ENCODE data around the gene SLC25A3.
"Not testable (repeated sequence)": the region's sequence is repeated elsewhere in the genome, so short reads cannot be mapped to it uniquely, and the experiment has no call there.

Gene SLC25A3

DNA sequence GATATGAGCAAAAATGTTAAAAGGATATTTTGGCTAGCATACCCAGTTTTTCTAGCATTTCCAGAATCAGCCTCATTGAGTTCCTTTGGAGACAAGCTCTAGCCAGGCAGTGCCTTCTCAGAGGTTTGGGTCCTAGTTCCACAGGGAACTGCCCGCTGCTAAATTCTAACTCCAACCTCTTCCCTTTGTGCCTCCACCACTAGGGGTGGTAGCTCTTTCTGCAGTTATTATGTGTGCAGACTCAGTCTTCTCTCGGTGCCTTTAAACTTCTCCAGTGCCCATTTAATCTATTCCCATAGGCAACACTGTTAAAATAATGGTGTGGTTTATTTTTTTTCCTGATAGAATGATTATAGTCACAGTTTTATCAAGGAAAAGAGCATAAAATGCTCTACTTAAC, 21.5 kb upstream of the SLC25A3 start:
- TF ChIP-seq, protein P1, sequence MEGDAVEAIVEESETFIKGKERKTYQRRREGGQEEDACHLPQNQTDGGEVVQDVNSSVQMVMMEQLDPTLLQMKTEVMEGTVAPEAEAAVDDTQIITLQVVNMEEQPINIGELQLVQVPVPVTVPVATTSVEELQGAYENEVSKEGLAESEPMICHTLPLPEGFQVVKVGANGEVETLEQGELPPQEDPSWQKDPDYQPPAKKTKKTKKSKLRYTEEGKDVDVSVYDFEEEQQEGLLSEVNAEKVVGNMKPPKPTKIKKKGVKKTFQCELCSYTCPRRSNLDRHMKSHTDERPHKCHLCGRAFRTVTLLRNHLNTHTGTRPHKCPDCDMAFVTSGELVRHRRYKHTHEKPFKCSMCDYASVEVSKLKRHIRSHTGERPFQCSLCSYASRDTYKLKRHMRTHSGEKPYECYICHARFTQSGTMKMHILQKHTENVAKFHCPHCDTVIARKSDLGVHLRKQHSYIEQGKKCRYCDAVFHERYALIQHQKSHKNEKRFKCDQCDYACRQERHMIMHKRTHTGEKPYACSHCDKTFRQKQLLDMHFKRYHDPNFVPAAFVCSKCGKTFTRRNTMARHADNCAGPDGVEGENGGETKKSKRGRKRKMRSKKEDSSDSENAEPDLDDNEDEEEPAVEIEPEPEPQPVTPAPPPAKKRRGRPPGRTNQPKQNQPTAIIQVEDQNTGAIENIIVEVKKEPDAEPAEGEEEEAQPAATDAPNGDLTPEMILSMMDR (conservative IDR thresholded peaks at IDR 0.05) = peak; percentile 54
- H3K27ac ChIP-seq = no peak overlapping the region

DNA sequence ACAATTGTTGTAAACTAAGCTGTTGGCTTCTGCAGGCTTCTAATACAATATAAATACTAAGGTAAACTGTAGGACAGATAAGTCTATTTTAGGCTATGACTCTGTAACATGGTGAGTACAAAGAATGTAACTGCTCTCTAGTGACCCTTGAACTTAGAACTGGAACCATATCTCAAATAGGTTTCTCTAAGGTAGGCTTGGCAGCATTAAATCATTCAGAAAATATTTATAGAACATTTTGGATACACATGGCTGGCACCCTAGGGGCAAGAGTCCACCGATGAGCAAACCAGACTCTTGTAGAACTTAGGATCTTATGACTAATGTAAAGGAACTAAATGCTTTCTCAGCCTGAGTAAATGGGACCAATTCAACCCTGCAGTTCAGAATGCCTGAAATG, 19.4 kb upstream of the SLC25A3 start:
- H3K27ac ChIP-seq = no peak overlapping the region
- TF ChIP-seq, protein P1 (conservative IDR thresholded peaks at IDR 0.05) = no peak

DNA sequence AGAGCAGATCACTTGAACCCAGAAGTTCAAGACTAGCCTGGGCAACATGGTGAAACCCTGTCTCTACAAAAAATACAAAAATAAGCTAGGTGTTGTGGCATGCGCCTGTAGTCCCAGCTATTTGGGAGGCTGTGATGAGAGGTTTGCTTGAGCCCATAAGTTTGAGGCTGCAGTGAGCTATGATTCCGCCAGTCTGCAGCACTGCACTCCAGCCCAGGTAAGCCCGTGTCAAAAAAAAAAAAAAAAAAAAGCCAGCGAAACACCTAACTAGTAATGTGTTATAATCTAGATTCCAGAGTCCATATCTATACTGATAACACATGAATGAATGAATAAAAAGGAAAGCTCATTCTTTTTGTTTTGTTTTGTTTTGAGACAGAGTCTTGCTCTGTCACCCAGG, 18.5 kb upstream of the SLC25A3 start:
- TF ChIP-seq, protein P1 (conservative IDR thresholded peaks at IDR 0.05) = no peak
- H3K27ac ChIP-seq = no peak overlapping the region

DNA sequence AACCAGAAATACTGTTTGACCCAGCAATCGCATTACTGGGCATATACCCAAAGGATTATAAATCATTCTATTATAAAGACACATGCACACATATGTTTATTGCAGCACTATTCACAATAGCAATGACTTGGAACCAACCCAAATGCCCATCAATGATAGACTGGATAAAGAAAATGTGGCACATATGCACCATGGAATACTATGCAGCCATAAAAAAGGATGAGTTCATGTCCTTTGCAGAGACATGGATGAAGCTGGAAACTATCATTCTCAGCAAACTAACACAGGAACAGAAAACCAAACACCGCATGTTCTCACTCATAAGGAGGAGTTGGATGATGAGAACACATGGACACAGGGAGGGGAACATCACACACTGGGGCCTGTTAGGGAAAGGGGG, 16.7 kb upstream of the SLC25A3 start:
- not testable (repeated sequence) for H3K27ac ChIP-seq

DNA sequence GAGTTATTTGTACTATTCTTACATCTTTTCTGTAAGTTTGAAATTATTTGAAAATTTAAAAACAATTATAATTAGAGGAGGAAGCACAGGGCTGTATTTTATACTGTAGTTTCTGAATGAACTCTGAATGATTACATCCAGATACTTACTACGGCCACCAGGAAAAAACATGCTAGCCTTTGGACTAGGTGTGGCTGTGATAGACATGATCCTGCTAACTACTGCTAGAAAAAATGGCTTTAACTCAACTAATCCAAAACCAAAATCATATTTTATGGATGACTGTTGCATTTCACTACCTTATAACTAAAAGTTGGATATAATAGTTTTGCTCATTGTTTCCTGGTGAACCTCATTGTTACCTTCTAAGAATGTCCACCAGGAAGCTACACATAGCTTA, 15.1 kb upstream of the SLC25A3 start:
- TF ChIP-seq, protein P1 (conservative IDR thresholded peaks at IDR 0.05) = no peak
- H3K27ac ChIP-seq = no peak overlapping the region

DNA sequence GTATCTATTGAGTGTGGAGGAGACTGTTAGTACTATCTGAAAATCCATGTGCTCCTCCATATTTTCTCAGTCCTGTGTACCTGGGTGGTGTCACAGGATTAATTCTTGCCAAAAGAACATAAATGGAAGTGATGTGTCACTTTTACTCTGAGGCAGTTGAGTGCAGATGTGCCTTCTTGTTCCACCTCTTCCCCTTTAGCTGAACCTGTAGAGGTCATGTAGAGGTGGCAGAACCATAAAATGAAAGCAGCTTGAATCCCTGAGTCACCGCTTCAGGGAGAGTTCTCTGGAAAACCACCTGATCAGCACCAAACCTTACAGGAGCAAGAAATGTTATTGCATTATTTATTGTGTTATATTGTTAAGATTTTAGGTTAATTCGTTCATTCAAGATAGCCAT, 14.7 kb upstream of the SLC25A3 start:
- H3K27ac ChIP-seq = no peak overlapping the region
- TF ChIP-seq, protein P1 (conservative IDR thresholded peaks at IDR 0.05) = no peak

DNA sequence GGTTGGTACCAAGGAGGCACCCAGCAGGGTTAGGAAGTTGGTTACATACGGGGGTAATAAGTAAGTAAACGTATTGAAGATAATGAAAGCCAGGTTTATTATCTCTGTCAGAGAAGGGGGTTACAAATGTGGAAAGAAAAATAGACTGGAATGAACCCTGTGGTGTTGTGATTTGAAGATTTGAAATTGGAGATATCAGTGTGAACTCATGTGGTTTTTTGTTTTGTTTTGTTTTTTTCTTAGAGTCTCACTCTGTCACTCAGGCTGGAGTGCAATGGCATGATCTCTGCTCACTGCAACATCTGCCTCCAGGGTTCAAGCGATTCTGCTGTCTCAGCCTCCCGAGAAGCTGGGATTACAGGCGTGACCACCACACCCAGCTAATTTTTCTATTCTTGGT, 14.1 kb upstream of the SLC25A3 start:
- TF ChIP-seq, protein P1 (conservative IDR thresholded peaks at IDR 0.05) = no peak
- no peak overlapping the region for H3K27ac ChIP-seq

DNA sequence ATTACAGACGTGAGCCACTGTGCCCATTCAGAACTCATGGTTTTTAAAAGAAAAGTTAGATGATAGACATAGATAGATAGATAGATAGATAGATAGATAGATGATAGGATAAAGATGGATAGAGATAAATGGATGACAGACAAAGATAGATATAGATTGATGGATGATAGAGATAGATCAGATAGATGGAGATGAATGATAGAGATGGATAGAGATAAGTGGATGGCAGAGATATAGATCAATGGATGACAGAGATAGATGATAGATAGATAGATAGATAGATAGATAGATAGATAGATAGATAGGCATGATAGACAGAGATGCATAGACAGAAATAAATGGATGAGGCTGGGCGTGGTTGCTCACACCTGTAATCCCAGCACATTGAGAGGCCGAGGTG, 13.7 kb upstream of the SLC25A3 start:
- TF ChIP-seq, protein P1 (conservative IDR thresholded peaks at IDR 0.05) = no peak
- H3K27ac ChIP-seq = no peak overlapping the region

Measured in VCaP (cell line).